ENCODE measurements around the gene MBTD1. TPM values are rescaled to one million over a fixed set of nuclear protein-coding genes. Genes with fewer than 3 reads are reported as not detected.

Gene MBTD1
- total RNA-seq, 1 experiment from 2014 or later: 20.4 TPM

DNA sequence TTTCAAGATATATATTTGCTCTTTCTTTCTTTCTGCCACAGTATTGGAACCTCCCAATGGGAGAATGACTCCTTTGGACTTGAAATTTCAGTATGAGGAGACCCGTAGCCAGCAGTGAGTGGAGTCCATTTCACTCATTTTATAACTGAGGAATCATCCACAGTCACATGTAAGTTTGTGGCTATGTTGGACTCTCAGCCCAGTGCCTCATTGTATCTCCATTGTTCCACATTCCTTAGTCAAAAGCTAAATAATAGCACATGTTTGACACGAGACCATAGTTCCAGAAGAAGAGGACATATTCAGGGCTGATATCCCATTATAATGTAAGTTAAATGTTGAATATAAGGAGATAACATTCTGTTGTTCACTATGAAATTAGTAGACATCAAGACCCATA is 126.5 kb downstream of the MBTD1 start:
- POLR2A ChIA-PET (ENCODE audit: unreplicated experiment): no interaction called here

DNA sequence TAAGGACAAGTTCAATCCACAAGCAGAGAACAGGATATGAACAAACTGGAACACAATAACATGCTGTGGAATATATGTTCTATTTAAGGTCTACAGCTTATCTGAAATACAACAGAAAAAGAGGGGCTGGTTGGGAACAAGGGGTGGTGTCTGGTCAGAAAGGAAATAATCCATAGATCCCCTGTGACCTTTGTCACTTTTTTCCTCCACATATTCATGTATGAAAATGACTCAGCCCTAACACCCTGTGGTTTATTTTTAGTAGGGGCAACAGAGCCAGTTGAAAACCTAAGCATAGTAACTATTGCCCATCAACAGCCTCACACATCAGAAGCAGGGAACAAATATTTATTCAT is 126.9 kb downstream of the MBTD1 start:
- Histone ChIP-seq H3K4me2 (peak overlapping the region; percentile 33), H3K9me3 (ENCODE audit: insufficient read depth, low read depth) (no peaks in the 10 kb centered on the region), H3K4me3 (no peak overlapping the region), H3K27ac (0 out of 2 replicates have a peak overlapping the region, but pooled peaks have one; percentile 14), H2AFZ (peak overlapping the region; percentile 46), H4K20me1 (ENCODE audit: insufficient read depth) (no peaks in the 10 kb centered on the region), H3K36me3 (ENCODE audit: low read depth) (no peaks in the 10 kb centered on the region), H3K27me3 (ENCODE audit: insufficient read depth, low read depth) (no peaks in the 10 kb centered on the region), H3K4me1 (replicated peaks; ENCODE audit: insufficient read depth) (peaks cover 18% of the 10 kb centered on the region), H3K9me2 (ENCODE audit: insufficient read depth) (no peaks in the 10 kb centered on the region), H3K79me2 (ENCODE audit: low read depth) (no peaks in the 10 kb centered on the region), H3F3A (ENCODE audit: insufficient read depth, low read depth) (peaks cover 5% of the 10 kb centered on the region; the same call in 1 of the 2 replicates)
- TF ChIP-seq EZH2 (IDR thresholded peaks at IDR 0.05; ENCODE audit: low read depth): no peak
- TF ChIP-seq, protein P1, sequence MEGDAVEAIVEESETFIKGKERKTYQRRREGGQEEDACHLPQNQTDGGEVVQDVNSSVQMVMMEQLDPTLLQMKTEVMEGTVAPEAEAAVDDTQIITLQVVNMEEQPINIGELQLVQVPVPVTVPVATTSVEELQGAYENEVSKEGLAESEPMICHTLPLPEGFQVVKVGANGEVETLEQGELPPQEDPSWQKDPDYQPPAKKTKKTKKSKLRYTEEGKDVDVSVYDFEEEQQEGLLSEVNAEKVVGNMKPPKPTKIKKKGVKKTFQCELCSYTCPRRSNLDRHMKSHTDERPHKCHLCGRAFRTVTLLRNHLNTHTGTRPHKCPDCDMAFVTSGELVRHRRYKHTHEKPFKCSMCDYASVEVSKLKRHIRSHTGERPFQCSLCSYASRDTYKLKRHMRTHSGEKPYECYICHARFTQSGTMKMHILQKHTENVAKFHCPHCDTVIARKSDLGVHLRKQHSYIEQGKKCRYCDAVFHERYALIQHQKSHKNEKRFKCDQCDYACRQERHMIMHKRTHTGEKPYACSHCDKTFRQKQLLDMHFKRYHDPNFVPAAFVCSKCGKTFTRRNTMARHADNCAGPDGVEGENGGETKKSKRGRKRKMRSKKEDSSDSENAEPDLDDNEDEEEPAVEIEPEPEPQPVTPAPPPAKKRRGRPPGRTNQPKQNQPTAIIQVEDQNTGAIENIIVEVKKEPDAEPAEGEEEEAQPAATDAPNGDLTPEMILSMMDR (conservative IDR thresholded peaks at IDR 0.05): no peak
- peak in 1 of 2 experiments; percentile 49 for DNase-seq
- intact Hi-C loops (cut with micrococcal nuclease; ENCODE audit: unreplicated experiment): no loop called here
- CTCF ChIA-PET: no interaction called here
- no TSS peak for BruUV-seq (replicated peaks)
- POLR2A ChIA-PET (ENCODE audit: unreplicated experiment): no interaction called here

More for the DNA sequence above, 126.5 kb downstream of the MBTD1 start:
- Histone ChIP-seq H3K4me3 (no peak overlapping the region), H2AFZ (peak overlapping the region; percentile 46), H3K79me2 (ENCODE audit: low read depth) (no peaks in the 10 kb centered on the region), H3K27ac (0 out of 2 replicates have a peak overlapping the region, but pooled peaks have one; percentile 14), H3K27me3 (ENCODE audit: insufficient read depth, low read depth) (no peaks in the 10 kb centered on the region), H3K9me2 (ENCODE audit: insufficient read depth) (no peaks in the 10 kb centered on the region), H3K4me2 (peak overlapping the region; percentile 33), H3F3A (ENCODE audit: insufficient read depth, low read depth) (peaks cover under 1% of the 10 kb centered on the region; the same call in 1 of the 2 replicates), H3K4me1 (replicated peaks; ENCODE audit: insufficient read depth) (peaks cover 14% of the 10 kb centered on the region), H3K36me3 (ENCODE audit: low read depth) (no peaks in the 10 kb centered on the region), H4K20me1 (ENCODE audit: insufficient read depth) (no peaks in the 10 kb centered on the region), H3K9me3 (ENCODE audit: insufficient read depth, low read depth) (no peaks in the 10 kb centered on the region)
- no peak for DNase-seq
- intact Hi-C loops (cut with micrococcal nuclease; ENCODE audit: unreplicated experiment): no loop called here
- BruUV-seq (replicated peaks): no TSS peak
- CTCF ChIA-PET: no interaction called here
- no peak for TF ChIP-seq EZH2 (IDR thresholded peaks at IDR 0.05; ENCODE audit: low read depth)
- TF ChIP-seq, protein P1 (conservative IDR thresholded peaks at IDR 0.05): no peak

DNA sequence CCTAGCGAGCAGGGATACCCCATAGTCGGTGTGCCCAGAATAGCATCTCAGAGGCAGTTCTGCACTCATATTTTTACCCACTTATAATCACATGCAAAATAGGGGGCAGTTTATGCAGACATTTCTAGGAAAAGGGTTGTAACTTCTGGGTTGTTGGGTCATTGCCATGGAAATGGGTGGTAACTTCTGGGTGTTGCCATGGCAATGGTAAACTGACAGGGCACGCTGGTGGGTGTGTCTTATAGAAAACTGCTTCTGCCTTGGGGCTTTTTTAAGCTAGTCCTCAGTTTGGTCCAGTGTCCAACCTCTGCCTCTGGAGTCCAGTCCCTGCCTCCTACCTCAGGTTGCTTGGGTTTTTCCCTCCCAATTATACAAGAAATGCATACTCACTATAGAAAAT is 131.8 kb downstream of the MBTD1 start:
- ChIA-PET POLR2A (ENCODE audit: unreplicated experiment) (interaction anchor here (0.6 kb wide), 1 partner anchor 12 kb away, joined by 7 read pairs; no protein-coding TSS in a partner anchor), CTCF (no interaction called here)
- Histone ChIP-seq H3K9me2 (ENCODE audit: insufficient read depth) (no peaks in the 10 kb centered on the region), H3K27me3 (ENCODE audit: insufficient read depth, low read depth) (no peaks in the 10 kb centered on the region), H3K36me3 (ENCODE audit: low read depth) (no peaks in the 10 kb centered on the region), H3K27ac (no peak overlapping the region), H3K4me2 (no peak overlapping the region), H3K4me3 (no peak overlapping the region), H2AFZ (no peak overlapping the region), H4K20me1 (ENCODE audit: insufficient read depth) (no peaks in the 10 kb centered on the region), H3K4me1 (replicated peaks; ENCODE audit: insufficient read depth) (peaks cover 15% of the 10 kb centered on the region), H3K79me2 (ENCODE audit: low read depth) (no peaks in the 10 kb centered on the region), H3F3A (ENCODE audit: insufficient read depth, low read depth) (peaks cover 19% of the 10 kb centered on the region), H3K9me3 (ENCODE audit: insufficient read depth, low read depth) (no peaks in the 10 kb centered on the region)
- intact Hi-C loops (cut with micrococcal nuclease; ENCODE audit: unreplicated experiment): no loop called here
- TF ChIP-seq EZH2 (IDR thresholded peaks at IDR 0.05; ENCODE audit: low read depth): no peak
- TF ChIP-seq, protein P1 (conservative IDR thresholded peaks at IDR 0.05): no peak
- BruUV-seq (replicated peaks): no TSS peak
- DNase-seq: no peak

Other genes with a start within 250 kb of the MBTD1 start
- 40.8 and 51.8 TPM in 2 replicates for gene SPAG9, start 139.2 kb downstream of the MBTD1 start, total RNA-seq (2021)
- 115 and 172 TPM in 2 replicates for gene NME1, start 106.5 kb downstream of the MBTD1 start, total RNA-seq (2021)
- gene NME2, start 93.6 kb downstream of the MBTD1 start, total RNA-seq (2021): 600 and 826 TPM in 2 replicates
- gene UTP18, start 497 bp upstream of the MBTD1 start, total RNA-seq (2021): 26.4 and 31.8 TPM in 2 replicates